ENCODE data around the gene TRUB1.

The TRUB1 gene

GRCh38 chr10:114987995-114988394 is 50.0 kb downstream of the TRUB1 start:
- DNase-seq, result no peak

DNA sequence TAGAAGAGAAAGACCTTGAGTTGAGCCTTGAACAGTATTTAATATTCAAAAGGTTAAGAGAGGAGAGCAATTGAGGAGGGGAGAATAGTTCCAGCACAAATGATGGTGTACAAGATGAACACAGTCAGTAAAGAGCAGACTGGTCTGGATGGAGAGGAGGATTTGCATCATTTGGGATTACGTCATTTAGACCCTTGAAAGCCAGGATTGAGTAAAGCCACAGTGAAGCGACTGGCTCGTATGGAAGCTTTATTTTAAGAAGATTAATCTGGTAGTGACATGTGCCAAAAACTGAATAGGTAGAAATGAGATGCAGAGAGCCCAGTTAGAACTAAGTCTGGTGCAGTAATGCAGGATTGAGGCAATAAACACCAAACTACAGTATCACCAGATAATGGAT is 52.6 kb downstream of the TRUB1 start:
- DNase-seq, result no peak

DNA sequence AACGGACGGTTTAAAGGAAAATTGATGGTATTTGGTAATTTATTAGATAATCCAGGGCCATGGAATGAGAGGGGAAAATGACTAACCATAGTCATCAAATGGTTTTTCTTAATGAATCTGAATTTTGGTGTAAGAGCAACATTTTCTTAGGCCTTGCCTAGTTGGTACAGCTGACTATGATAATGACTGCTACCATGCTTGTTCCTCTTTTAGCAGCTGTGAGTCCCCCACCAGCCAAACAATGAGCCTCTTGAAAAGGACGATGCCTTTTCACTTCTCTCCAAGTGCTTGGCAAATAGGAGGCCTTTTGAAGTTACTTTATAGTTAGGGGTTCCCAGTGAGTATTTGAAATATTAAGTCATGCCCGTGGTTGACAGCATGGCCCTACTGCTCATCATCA is 53.0 kb downstream of the TRUB1 start:
- no peak for DNase-seq

GRCh38 chr10:114992189-114992775 is 54.3 kb downstream of the TRUB1 start:
- DNase-seq, result no peak

DNA sequence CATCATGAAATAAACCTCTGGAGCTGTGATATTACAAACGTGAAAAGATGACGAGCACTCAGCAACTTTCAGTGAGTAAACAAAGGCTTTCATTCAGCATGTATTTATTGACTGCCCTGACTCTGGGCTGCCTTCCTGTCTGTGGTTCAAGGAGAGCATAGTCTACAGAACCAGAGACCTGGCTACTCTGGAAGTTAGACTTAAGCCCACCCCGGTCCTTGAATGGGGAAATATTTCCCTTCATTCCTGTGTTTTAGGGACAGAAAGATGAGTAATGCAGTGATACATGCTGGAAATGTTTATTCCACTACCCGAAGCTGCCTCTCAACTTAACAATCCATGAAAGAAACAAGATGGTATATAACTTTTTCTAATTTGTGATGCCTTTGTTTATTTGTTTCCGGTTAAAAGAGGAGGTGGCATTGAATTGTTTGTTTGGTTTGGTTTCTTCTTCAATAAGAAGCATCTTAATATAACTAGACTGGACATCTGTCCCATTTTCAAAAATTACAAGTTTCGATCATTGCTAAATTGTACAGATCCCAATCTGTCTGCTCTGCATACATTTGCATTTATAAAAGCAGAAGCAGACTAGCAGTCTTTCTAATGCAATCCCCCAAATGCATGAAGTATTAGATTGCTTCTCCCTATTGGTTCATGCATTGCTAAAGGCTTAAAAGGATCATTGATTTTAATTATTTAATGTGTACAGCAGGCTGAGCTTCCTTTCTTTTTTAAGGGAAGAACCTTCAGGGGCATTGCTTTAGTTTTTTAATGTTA is 57.7 kb downstream of the TRUB1 start:
- no peak for DNase-seq

- no peak for DNase-seq
These were observed 58.5 kb downstream of the TRUB1 start for GRCh38 chr10:114996542-114996941.

GRCh38 chr10:114998993-114999392 is 61.0 kb downstream of the TRUB1 start:
- DNase-seq, result no peak

DNA sequence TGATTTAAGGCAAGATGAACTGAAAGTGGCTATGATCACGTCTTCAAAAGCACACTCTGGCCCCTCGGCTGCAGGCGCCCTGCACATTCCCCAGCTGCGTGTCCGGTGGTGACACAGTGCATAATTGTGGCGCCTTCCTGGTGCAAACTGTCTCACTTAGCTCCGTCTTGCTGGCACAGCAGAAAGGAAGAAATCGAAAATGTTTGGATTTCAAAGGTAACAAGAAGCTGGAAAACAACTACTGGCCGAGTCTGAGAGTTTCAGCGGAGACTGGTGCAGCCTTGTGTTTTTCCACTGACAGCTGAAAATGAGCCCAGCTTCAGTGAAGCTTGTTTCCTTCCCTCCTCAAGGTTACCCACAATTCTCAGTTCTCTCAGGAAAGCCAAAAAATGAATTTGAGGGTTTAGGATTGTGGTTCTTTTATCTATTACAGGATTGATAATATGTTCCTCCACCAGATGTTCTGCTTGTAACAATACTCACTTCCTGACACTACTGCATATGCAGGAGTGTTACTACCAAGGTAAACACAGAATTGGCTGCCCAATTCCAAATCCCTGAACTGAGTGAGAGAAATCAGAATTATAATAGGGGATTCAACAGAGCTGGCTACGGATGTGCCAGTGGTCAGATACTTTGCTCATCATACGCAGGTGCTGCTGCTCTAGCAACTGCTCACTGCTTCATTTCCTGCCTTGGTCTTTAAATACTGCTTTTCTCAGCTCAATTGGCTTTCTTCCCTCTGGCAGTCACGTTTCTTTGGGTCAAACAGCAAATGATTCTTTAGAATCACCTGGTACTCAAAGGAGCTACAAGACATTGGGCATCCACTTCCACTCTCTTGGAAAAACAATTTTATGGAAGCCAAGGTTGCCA is 63.7 kb downstream of the TRUB1 start:
- DNase-seq, result no peak

GRCh38 chr10:115003396-115003795 is 65.4 kb downstream of the TRUB1 start:
- DNase-seq, result no peak

DNA sequence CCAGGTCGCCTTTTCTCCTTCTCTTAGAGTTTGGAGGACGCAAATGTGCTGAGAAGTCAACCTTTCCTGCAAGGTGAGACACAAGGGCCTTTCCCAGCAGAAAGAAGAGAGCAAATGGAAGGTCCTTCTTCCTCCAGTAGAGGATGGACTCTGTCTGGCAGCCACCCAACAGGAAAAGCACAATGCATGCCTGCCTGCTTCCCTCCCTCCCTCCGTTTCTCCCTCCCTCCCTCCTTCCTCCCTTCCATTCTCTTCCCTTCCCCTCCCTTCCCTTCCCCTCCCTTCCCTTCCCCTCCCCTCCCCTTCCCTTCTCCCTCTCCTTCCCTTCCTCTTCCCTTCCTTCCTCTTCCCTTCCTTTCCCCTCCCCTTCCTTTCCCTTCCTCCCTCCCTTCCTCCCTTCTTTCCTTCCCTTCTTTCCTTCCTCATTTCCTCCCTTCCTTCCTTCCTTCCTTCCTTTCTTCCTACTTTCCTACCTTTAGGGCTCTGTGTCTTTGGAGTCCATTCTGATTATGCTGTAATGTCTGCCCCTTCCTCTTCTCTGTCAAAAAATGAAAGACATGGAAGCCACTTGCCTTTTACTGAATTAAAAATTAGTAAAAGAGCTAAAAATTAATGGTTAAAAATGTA is 66.4 kb downstream of the TRUB1 start:
- DNase-seq, result no peak

- no peak for DNase-seq
These were observed 67.8 kb downstream of the TRUB1 start for GRCh38 chr10:115005771-115006170.

DNA sequence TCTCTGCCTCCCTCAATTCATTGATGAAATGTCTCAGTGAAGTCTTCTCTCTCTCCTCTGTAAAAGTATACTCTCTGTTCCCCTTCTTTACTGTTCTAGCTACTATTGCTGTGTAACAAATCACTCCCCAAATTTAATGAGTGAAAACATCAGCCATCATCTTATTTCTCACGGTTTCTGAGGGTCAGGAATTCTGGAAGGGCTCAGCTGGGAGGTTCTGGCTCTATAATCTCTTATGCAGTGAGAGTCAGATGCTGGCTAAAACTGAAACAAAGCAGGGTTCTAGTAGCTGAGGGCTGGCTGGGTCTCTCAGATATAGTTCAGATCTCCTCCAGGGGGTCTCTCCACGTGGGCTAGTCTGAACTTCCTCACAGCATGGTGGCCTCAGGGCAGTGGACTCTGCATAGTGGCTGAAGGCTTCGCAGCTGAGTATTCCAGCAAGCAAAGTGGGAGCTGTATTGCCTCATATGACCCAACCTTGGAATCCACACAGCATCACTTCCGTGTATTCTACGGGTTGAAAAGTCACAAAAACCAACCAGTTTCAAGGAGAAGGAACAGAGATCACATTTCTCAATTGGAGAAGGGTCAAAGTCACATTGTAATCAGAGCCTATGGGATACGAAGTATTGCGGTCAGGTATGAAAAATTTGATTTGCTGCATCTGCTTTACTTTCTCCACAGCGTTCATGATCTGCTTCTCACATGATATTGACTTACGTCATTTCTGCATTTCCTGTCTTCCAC is 80.4 kb downstream of the TRUB1 start:
- no peak for DNase-seq

GRCh38 chr10:115020449-115020848 is 82.5 kb downstream of the TRUB1 start:
- DNase-seq, result no peak

GRCh38 chr10:115022733-115023132 is 84.7 kb downstream of the TRUB1 start:
- no peak for DNase-seq

- no peak for DNase-seq
These were observed 85.7 kb downstream of the TRUB1 start for GRCh38 chr10:115023715-115024114.

DNA sequence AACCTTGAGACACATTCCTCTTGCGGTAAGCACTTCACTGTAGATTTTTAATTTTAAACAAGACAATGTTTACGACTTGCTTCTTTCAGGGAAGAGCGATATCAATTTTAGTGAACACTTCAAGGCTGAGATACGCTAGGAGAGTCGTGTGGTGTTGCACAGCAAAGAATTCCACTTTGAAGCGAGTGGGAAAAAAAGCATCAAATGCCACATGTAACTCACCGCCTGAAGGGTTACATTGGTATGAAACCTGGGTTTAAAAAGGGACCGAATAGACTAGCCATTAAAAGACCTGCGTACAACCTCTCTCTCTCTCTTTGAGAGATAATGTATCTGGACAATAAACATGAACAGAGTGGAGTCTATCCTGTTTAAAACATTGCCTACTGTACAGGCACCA is 86.4 kb downstream of the TRUB1 start:
- DNase-seq, result no peak

DNA sequence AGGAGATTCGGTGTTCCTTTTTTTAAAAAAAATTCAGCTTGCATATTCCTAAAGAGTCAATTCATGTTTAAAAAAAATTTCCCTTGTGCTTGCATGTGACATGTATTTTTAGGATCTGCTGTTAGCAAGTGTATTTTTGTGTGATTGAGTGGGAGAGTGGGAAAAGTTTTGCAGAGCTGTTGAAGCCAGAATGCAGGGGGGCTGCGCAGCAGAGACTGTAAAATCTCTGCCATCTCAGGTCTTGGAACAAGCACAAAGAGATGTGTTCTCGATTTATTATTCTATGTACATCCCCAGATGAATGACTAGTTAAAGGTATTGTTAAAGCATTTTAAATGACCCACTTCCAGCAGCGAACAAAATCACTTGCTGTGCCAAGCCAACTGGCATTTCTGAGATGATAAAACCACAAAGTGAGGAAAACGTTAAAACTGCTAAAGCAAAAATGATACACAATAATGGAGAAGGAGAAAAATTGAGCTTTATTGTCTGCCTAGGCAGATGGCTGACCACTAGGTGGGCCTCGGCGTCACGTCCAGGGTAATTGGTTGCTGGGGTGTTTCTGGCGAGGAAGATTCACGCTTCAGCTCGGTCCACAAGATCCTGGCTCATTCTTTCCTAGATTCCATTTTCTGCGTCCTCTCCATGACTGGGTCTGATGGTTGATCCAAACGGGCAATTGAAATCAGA is 88.2 kb downstream of the TRUB1 start:
- no peak for DNase-seq

- DNase-seq, result no peak
These were observed 88.7 kb downstream of the TRUB1 start for GRCh38 chr10:115026746-115027140.

Measured in activated CD4-positive, alpha-beta T cell treated with anti-CD3 and anti-CD28 coated beads, Interleukin-2, amount 50 U/mL, for 1 hour (primary cell).